Thymus (tissue), 11 donors: ENCODE measurements around the gene CNOT2. TPM values are rescaled to one million over a fixed set of nuclear protein-coding genes. Genes with fewer than 3 reads are reported as not detected.
"Not testable (repeated sequence)": the region's sequence is repeated elsewhere in the genome, so short reads cannot be mapped to it uniquely, and the experiment has no call there.

ENCODE experiments used
- DNase-seq, 9 donors: peaks; one replicate each; pipeline ENCODE4 v3.0.0-alpha.2; 2013; ENCODE audit warnings: low spot score in 9 of 9, low read depth in 6 of 9, missing footprints in 1 of 9
- H3K27ac ChIP-seq, 2 donors: one replicate each; pipeline ENCODE4 v1.5.1; 2013; ENCODE audit warnings: control low read depth in 1 of 2, low read depth in 1 of 2, low read length in 1 of 2, mild to moderate bottlenecking in 1 of 2, moderate library complexity in 1 of 2
- H3K27me3 ChIP-seq, 2 donors: one replicate each; pipeline ENCODE4 v1.5.1; 2013; ENCODE audit warnings: low read length in 1 of 2; ENCODE audit not compliant: control insufficient read depth in 2 of 2, insufficient read depth in 1 of 2
- H3K36me3 ChIP-seq, 2 donors: one replicate each; pipeline ENCODE4 v1.5.1; 2013; ENCODE audit warnings: low read length in 1 of 2, mild to moderate bottlenecking in 1 of 2, moderate library complexity in 1 of 2; ENCODE audit not compliant: control insufficient read depth in 2 of 2, insufficient read depth in 2 of 2
- H3K4me1 ChIP-seq, 2 donors: one replicate each; pipeline ENCODE4 v1.5.1; 2013; ENCODE audit warnings: low read length in 2 of 2; ENCODE audit not compliant: control insufficient read depth in 2 of 2, insufficient read depth in 2 of 2
- H3K4me3 ChIP-seq, 2 donors: one replicate each; pipeline ENCODE4 v1.5.1; 2013; ENCODE audit warnings: low read length in 2 of 2, control low read depth in 1 of 2, mild to moderate bottlenecking in 1 of 2
- H3K9me3 ChIP-seq, 2 donors: one replicate each; pipeline ENCODE4 v1.5.1; 2013; ENCODE audit warnings: low read length in 1 of 2, mild to moderate bottlenecking in 1 of 2; ENCODE audit not compliant: control insufficient read depth in 2 of 2, insufficient read depth in 1 of 2
- WGBS: extraction: QIAGEN DNeasy Blood & Tissue Kit; methylation state at CpG from one replicate; pipeline ENCODE4 v1.1.7; 2013; 5-methylcytosine and 5-hydroxymethylcytosine counted together
- polyA plus RNA-seq: library from polyadenylated mRNA; stranded (reverse); fragments of 200-250 nt; gene quantifications from one replicate; pipeline ENCODE4 v1.2.3, GENCODE V29; 2013
- total RNA-seq: library from RNA; stranded (reverse); fragments of 120-200 nt; gene quantifications from one replicate; pipeline ENCODE4 v1.2.4, GENCODE V29; 2013
- donor health status: healthy.

Gene CNOT2
- total and polyA plus RNA-seq, 2 donors = 54.6 to 124 TPM

GRCh38 chr12:70275045-70275444, 31.8 kb downstream of the CNOT2 start:
- Histone ChIP-seq H3K4me1 (no peaks in the 10 kb centered on the region), H3K27me3 (no peaks in the 10 kb centered on the region), H3K27ac (no peak overlapping the region), H3K36me3 (peaks cover 0 to 3% of the 10 kb centered on the region in 2 donors), H3K9me3 (no peaks in the 10 kb centered on the region), H3K4me3 (no peak overlapping the region)
- no peak for DNase-seq

- Histone ChIP-seq H3K27me3 (no peaks in the 10 kb centered on the region), H3K27ac (no peak overlapping the region), H3K36me3 (peaks cover 0 to 6% of the 10 kb centered on the region in 2 donors), H3K9me3 (no peaks in the 10 kb centered on the region), H3K4me3 (no peak overlapping the region), H3K4me1 (no peaks in the 10 kb centered on the region)
- DNase-seq = no peak
- WGBS = 98% methylated on average over 8 of the region's 8 CpGs
Measured at GRCh38 chr12:70277973-70278372, 34.7 kb downstream of the CNOT2 start.

- H3K27me3 ChIP-seq = no peaks in the 10 kb centered on the region
- H3K36me3 ChIP-seq = peaks cover 0 to 6% of the 10 kb centered on the region in 2 donors
- H3K27ac ChIP-seq = no peak overlapping the region
- no peaks in the 10 kb centered on the region for H3K4me1 ChIP-seq
- DNase-seq = no peak
- H3K4me3 ChIP-seq = no peak overlapping the region
- H3K9me3 ChIP-seq = no peaks in the 10 kb centered on the region
Measured at GRCh38 chr12:70278945-70279344, 35.7 kb downstream of the CNOT2 start.

- H3K4me3 ChIP-seq = no peak overlapping the region
- H3K36me3 ChIP-seq = peaks cover 3 to 18% of the 10 kb centered on the region in 2 donors
- no peak overlapping the region for H3K27ac ChIP-seq
- H3K27me3 ChIP-seq = no peaks in the 10 kb centered on the region
- no peaks in the 10 kb centered on the region for H3K4me1 ChIP-seq
- DNase-seq = no peak
- WGBS = 97% methylated on average over 3 of the region's 3 CpGs
- no peaks in the 10 kb centered on the region for H3K9me3 ChIP-seq
Measured at GRCh38 chr12:70283232-70283631, 40.0 kb downstream of the CNOT2 start.

GRCh38 chr12:70288817-70289216, 45.6 kb downstream of the CNOT2 start:
- H3K4me1 ChIP-seq = no peaks in the 10 kb centered on the region
- H3K9me3 ChIP-seq = no peaks in the 10 kb centered on the region
- WGBS = over 99% methylated on average over 2 of the region's 2 CpGs

GRCh38 chr12:70290116-70290515, 46.9 kb downstream of the CNOT2 start:
- Histone ChIP-seq H3K4me1 (no peaks in the 10 kb centered on the region), H3K27me3 (no peaks in the 10 kb centered on the region), H3K9me3 (no peaks in the 10 kb centered on the region), H3K36me3 (peaks cover 3 to 14% of the 10 kb centered on the region in 2 donors), H3K27ac (no peak overlapping the region), H3K4me3 (no peak overlapping the region)
- DNase-seq = no peak

More at GRCh38 chr12:70288817-70289216, 45.6 kb downstream of the CNOT2 start:
- Histone ChIP-seq H3K4me3 (no peak overlapping the region), H3K36me3 (peaks cover 3 to 14% of the 10 kb centered on the region in 2 donors), H3K27ac (no peak overlapping the region), H3K27me3 (no peaks in the 10 kb centered on the region)
- no peak for DNase-seq

GRCh38 chr12:70292017-70292776, 49.0 kb downstream of the CNOT2 start:
- no peak for DNase-seq
- Histone ChIP-seq H3K27me3 (no peaks in the 10 kb centered on the region), H3K4me1 (no peaks in the 10 kb centered on the region), H3K27ac (no peak overlapping the region), H3K4me3 (no peak overlapping the region), H3K36me3 (peaks cover 0 to 5% of the 10 kb centered on the region in 2 donors), H3K9me3 (no peaks in the 10 kb centered on the region)
- WGBS = 96% methylated on average over 3 of the region's 3 CpGs

GRCh38 chr12:70304684-70305555, 61.7 kb downstream of the CNOT2 start:
- peak in 1 of 9 donors; percentile 1 for DNase-seq
- not testable (repeated sequence) for H3K4me3 ChIP-seq, H3K27ac ChIP-seq, H3K4me1 ChIP-seq, H3K36me3 ChIP-seq, H3K27me3 ChIP-seq
- WGBS = 90% methylated on average over 25 of the region's 25 CpGs
- H3K9me3 ChIP-seq = peaks cover 0 to 14% of the 10 kb centered on the region in 2 donors

- no peak for DNase-seq
- no peak overlapping the region for H3K4me3 ChIP-seq
- H3K27ac ChIP-seq = no peak overlapping the region
- peaks cover 0 to 3% of the 10 kb centered on the region in 2 donors for H3K4me1 ChIP-seq
- H3K27me3 ChIP-seq = no peaks in the 10 kb centered on the region
- 97% methylated on average over 5 of the region's 5 CpGs for WGBS
- H3K9me3 ChIP-seq = peaks cover 0 to 14% of the 10 kb centered on the region in 2 donors
- peaks cover 0 to 8% of the 10 kb centered on the region in 2 donors for H3K36me3 ChIP-seq
Measured at GRCh38 chr12:70305794-70306193, 62.6 kb downstream of the CNOT2 start.
